GM06990 (cell line): Measurements from ENCODE around the gene GFPT1.

Source experiments
- DNase-seq: peaks from one replicate; pipeline ENCODE4 v3.0.0-alpha.2; 2011; ENCODE audit not compliant: insufficient read length; ENCODE audit errors: extremely low read depth
- H3K27me3 ChIP-seq: replicated peaks from 2 replicates; pipeline ENCODE4 v1.6.0; 2011; ENCODE audit warnings: low read length; ENCODE audit not compliant: control insufficient read depth, insufficient read depth
- H3K36me3 ChIP-seq: 2 replicates; pipeline ENCODE4 v1.5.1; 2011; ENCODE audit warnings: low read length; ENCODE audit not compliant: control insufficient read depth, insufficient read depth
- H3K4me3 ChIP-seq: replicated peaks from 2 replicates; pipeline ENCODE4 v1.5.1; 2011; ENCODE audit warnings: low read depth, mild to moderate bottlenecking, control low read depth, low read length
- CTCF ChIP-seq: IDR thresholded peaks from 2 replicates; pipeline ENCODE4 v1.5.1; 2011; ENCODE audit warnings: low read length, control low read depth, mild to moderate bottlenecking, inconsistent platforms; ENCODE audit not compliant: insufficient read depth, poor library complexity, severe bottlenecking

The GFPT1 gene

GRCh38 chr2:69389271-69389670, 2.2 kb upstream of the GFPT1 start:
- Histone ChIP-seq H3K4me3 (no peak overlapping the region), H3K27me3 (no peaks in the 10 kb centered on the region), H3K36me3 (no peaks in the 10 kb centered on the region; the same call in 1 of the 2 replicates)
- TF ChIP-seq CTCF: no peak
- no peak for DNase-seq

DNA sequence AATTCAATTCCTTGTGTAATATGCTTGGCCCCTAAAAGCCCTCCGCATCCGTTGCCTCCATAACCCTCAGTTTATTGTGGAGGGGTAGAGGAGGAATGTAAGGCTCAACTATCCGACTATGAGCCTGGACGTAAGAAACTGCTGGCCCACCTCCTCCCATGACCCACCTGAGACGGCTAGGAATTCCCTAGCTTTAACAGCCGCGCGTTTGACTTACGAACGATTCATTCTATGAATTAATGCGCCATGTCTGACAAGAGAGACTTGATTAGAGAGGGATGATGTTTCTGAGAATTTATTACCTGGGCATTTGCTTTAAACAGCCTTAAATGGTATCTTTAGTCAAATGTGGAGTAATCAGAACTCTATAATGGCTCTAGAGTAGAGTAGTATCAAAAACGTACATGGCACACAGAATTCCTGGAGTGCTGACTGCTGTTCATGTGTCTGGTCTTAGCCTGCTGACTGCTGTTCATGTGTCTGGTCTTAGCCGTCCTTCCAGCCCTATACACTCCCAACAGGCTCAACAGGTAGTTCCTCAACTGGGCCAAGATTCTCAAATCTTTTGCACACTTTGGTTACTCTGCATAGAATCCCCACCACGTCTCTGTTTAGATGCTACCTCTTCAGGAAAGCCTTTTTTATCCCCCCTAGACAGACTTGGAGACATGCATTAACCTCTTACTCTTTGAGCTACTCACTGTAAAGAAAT, 899 bp upstream of the GFPT1 start:
- DNase-seq: no peak
- no peaks in the 10 kb centered on the region for H3K27me3 ChIP-seq
- no peak for TF ChIP-seq CTCF
- peak overlapping the region; percentile 74 for H3K4me3 ChIP-seq
- H3K36me3 ChIP-seq: no peaks in the 10 kb centered on the region

DNA sequence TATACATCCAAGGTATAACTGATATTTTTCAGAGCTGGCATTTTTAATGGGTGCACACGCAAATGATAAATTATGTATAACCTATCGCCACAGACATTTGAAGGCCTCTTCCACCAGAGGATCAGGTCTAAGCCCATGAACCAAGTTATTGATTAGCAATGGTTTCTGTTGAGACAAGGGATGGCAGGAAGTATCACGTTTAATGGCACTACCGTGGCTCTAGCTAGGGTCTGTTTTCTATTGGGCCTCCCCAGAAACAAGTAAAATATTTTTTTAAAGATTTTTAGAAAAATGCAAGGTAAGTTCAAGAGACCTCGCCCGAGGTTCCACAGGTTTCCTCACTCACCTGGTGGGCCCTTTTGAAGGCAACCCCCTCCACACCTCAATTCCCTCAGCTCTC, 667 bp downstream of the GFPT1 start:
- DNase-seq: no peak
- Histone ChIP-seq H3K27me3 (no peaks in the 10 kb centered on the region), H3K4me3 (peak overlapping the region; percentile 90), H3K36me3 (no peaks in the 10 kb centered on the region)
- no peak for TF ChIP-seq CTCF

DNA sequence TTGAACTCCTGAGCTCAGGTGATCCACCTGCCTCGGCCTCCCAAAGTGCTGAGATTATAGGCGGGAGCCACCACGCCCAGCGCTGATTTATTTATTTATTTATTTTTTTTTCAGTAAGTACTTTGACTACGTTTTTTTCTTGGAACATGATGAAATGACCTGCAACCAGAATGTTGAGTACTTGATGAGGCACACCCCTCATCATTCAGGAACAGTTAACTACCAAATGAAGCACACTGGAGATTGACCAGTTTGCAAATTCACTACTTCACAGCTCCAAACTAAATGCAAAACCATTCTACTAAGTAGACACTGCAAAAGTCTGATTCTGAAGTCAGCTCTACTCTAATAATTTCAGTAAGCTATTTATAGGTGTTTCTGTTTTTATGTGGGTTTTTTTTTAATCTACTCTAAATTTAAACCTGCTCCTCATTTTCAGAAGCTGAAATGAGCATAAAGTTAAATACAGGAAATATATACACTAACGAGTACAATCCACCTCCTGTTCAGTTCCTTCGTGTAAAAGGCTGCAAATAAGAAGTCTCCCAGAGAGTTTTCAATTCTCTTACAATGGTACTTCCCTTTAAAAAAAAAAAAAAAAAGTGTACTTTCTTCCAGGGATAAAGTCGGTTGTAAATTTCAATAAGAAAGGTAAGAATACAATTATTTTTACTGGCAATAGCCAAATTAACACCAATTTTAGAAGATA, 1.4 kb downstream of the GFPT1 start:
- H3K36me3 ChIP-seq: no peaks in the 10 kb centered on the region
- H3K27me3 ChIP-seq: no peaks in the 10 kb centered on the region
- TF ChIP-seq CTCF: no peak
- no peak for DNase-seq
- peak overlapping the region; percentile 90 for H3K4me3 ChIP-seq

GRCh38 chr2:69384618-69385081, 2.4 kb downstream of the GFPT1 start:
- no peak for TF ChIP-seq CTCF
- no peaks in the 10 kb centered on the region for H3K36me3 ChIP-seq
- H3K4me3 ChIP-seq: no peak overlapping the region
- H3K27me3 ChIP-seq: no peaks in the 10 kb centered on the region
- no peak for DNase-seq
